ENCODE measurements around the gene NACC2. TPM values are rescaled to one million over a fixed set of nuclear protein-coding genes. Genes with fewer than 3 reads are reported as not detected.

The NACC2 gene
- total and polyA plus RNA-seq, 2 experiments from 2014 or later = 3.8 to 20.8 TPM

DNA sequence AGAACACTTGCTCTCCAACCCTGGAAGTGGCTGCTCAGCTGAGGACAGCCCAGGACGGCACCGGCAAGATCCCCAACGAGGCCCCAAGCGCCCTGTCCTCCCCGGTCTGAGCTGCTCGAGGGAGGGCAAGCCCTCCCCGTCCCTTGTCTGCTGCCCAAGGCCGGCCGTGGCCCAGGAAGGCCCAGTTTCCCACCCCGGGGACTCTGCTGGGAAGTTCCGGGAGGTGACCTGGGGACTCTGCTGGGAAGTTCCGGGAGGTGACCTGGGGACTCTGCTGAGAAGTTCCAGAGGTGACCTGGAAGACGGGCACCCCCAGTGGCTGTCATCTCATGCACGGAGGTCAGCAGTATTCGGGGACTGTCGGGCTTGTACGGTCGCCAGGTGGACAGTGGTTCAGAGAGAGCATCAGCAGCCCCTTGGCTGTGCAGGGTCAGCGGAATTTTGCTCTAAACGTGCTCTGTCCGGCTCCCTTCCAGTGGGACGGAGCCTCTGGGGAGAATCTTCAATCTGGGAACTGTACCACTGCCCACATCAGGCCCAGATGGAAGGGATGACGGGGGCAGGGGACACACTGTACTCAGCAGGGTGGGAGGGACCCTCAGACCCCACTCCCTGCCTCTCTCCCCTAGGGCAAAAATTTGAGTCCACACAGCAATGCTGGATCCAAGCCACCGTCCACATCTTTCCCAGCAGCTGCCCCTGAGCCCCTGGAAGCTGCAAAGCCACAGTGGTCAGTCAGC is 7.2 kb downstream of the NACC2 start:
- H3K4me3 Mint-ChIP-seq = no peak overlapping the region; the same call in 2 of the 3 replicates
- peaks cover 12% of the 10 kb centered on the region for H3K27me3 Mint-ChIP-seq (ENCODE audit: insufficient read depth, low read depth, poor library complexity)
- no peak overlapping the region for H3K27ac Mint-ChIP-seq
- peaks cover 32% of the 10 kb centered on the region for H3K4me1 Mint-ChIP-seq
- Histone ChIP-seq H2AFZ (no peak overlapping the region), H3K79me2 (replicated peaks; ENCODE audit: insufficient read depth) (peaks cover 13% of the 10 kb centered on the region), H3K4me3 (no peak overlapping the region), H4K20me1 (replicated peaks; ENCODE audit: insufficient read depth) (no peaks in the 10 kb centered on the region), H3K27ac (ENCODE audit: low read depth) (no peak overlapping the region; the same call in 1 of the 2 replicates), H3K27me3 (ENCODE audit: insufficient read depth) (no peaks in the 10 kb centered on the region), H3K36me3 (ENCODE audit: insufficient read depth) (no peaks in the 10 kb centered on the region), H3K9me2 (ENCODE audit: insufficient read depth) (no peaks in the 10 kb centered on the region), H3K4me2 (no peak overlapping the region), H3F3A (replicated peaks; ENCODE audit: low read depth) (0 out of 2 replicates have a peak, but pooled peaks cover under 1% of the 10 kb centered on the region), H3K4me1 (ENCODE audit: insufficient read depth) (peaks cover 21% of the 10 kb centered on the region)
- ATAC-seq = no peak
- no peak for TF ChIP-seq EZH2phosphoT487 (IDR thresholded peaks at IDR 0.05; ENCODE audit: unreplicated experiment)
- no peak for TF ChIP-seq ZNF331 (CRISPR knock-in tag; IDR thresholded peaks at IDR 0.05; ENCODE audit: low read depth)
- TF ChIP-seq CREB1 (CRISPR knock-in tag; IDR thresholded peaks at IDR 0.05; ENCODE audit: low read depth) = no peak
- TF ChIP-seq, protein P1, sequence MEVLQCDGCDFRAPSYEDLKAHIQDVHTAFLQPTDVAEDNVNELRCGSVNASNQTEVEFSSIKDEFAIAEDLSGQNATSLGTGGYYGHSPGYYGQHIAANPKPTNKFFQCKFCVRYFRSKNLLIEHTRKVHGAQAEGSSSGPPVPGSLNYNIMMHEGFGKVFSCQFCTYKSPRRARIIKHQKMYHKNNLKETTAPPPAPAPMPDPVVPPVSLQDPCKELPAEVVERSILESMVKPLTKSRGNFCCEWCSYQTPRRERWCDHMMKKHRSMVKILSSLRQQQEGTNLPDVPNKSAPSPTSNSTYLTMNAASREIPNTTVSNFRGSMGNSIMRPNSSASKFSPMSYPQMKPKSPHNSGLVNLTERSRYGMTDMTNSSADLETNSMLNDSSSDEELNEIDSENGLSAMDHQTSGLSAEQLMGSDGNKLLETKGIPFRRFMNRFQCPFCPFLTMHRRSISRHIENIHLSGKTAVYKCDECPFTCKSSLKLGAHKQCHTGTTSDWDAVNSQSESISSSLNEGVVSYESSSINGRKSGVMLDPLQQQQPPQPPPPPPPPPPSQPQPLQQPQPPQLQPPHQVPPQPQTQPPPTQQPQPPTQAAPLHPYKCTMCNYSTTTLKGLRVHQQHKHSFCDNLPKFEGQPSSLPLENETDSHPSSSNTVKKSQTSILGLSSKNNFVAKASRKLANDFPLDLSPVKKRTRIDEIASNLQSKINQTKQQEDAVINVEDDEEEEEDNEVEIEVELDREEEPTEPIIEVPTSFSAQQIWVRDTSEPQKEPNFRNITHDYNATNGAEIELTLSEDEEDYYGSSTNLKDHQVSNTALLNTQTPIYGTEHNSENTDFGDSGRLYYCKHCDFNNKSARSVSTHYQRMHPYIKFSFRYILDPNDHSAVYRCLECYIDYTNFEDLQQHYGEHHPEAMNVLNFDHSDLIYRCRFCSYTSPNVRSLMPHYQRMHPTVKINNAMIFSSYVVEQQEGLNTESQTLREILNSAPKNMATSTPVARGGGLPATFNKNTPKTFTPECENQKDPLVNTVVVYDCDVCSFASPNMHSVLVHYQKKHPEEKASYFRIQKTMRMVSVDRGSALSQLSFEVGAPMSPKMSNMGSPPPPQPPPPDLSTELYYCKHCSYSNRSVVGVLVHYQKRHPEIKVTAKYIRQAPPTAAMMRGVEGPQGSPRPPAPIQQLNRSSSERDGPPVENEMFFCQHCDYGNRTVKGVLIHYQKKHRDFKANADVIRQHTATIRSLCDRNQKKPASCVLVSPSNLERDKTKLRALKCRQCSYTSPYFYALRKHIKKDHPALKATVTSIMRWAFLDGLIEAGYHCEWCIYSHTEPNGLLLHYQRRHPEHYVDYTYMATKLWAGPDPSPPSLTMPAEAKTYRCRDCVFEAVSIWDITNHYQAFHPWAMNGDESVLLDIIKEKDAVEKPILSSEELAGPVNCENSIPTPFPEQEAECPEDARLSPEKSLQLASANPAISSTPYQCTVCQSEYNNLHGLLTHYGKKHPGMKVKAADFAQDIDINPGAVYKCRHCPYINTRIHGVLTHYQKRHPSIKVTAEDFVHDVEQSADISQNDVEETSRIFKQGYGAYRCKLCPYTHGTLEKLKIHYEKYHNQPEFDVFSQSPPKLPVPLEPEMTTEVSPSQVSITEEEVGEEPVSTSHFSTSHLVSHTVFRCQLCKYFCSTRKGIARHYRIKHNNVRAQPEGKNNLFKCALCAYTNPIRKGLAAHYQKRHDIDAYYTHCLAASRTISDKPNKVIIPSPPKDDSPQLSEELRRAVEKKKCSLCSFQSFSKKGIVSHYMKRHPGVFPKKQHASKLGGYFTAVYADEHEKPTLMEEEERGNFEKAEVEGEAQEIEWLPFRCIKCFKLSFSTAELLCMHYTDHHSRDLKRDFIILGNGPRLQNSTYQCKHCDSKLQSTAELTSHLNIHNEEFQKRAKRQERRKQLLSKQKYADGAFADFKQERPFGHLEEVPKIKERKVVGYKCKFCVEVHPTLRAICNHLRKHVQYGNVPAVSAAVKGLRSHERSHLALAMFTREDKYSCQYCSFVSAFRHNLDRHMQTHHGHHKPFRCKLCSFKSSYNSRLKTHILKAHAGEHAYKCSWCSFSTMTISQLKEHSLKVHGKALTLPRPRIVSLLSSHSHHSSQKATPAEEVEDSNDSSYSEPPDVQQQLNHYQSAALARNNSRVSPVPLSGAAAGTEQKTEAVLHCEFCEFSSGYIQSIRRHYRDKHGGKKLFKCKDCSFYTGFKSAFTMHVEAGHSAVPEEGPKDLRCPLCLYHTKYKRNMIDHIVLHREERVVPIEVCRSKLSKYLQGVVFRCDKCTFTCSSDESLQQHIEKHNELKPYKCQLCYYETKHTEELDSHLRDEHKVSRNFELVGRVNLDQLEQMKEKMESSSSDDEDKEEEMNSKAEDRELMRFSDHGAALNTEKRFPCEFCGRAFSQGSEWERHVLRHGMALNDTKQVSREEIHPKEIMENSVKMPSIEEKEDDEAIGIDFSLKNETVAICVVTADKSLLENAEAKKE (CRISPR knock-in tag; IDR thresholded peaks at IDR 0.05) = no peak
- TF ChIP-seq JUNB (IDR thresholded peaks at IDR 0.05; ENCODE audit: unreplicated experiment) = no peak
- TF ChIP-seq ZNF114 (CRISPR knock-in tag; IDR thresholded peaks at IDR 0.05) = no peak
- TF ChIP-seq, protein P2, sequence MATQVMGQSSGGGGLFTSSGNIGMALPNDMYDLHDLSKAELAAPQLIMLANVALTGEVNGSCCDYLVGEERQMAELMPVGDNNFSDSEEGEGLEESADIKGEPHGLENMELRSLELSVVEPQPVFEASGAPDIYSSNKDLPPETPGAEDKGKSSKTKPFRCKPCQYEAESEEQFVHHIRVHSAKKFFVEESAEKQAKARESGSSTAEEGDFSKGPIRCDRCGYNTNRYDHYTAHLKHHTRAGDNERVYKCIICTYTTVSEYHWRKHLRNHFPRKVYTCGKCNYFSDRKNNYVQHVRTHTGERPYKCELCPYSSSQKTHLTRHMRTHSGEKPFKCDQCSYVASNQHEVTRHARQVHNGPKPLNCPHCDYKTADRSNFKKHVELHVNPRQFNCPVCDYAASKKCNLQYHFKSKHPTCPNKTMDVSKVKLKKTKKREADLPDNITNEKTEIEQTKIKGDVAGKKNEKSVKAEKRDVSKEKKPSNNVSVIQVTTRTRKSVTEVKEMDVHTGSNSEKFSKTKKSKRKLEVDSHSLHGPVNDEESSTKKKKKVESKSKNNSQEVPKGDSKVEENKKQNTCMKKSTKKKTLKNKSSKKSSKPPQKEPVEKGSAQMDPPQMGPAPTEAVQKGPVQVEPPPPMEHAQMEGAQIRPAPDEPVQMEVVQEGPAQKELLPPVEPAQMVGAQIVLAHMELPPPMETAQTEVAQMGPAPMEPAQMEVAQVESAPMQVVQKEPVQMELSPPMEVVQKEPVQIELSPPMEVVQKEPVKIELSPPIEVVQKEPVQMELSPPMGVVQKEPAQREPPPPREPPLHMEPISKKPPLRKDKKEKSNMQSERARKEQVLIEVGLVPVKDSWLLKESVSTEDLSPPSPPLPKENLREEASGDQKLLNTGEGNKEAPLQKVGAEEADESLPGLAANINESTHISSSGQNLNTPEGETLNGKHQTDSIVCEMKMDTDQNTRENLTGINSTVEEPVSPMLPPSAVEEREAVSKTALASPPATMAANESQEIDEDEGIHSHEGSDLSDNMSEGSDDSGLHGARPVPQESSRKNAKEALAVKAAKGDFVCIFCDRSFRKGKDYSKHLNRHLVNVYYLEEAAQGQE (IDR thresholded peaks at IDR 0.05; ENCODE audit: unreplicated experiment) = no peak
- no peak for TF ChIP-seq EZH2 (IDR thresholded peaks at IDR 0.05; ENCODE audit: low read depth, unreplicated experiment)
- no peak for TF ChIP-seq STAT1 (IDR thresholded peaks at IDR 0.05; ENCODE audit: unreplicated experiment)
- no peak for TF ChIP-seq NANOG (IDR thresholded peaks at IDR 0.05; ENCODE audit: borderline replicate concordance)
- TF ChIP-seq, protein P3, sequence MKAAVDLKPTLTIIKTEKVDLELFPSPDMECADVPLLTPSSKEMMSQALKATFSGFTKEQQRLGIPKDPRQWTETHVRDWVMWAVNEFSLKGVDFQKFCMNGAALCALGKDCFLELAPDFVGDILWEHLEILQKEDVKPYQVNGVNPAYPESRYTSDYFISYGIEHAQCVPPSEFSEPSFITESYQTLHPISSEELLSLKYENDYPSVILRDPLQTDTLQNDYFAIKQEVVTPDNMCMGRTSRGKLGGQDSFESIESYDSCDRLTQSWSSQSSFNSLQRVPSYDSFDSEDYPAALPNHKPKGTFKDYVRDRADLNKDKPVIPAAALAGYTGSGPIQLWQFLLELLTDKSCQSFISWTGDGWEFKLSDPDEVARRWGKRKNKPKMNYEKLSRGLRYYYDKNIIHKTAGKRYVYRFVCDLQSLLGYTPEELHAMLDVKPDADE (IDR thresholded peaks at IDR 0.05) = no peak
- TF ChIP-seq, protein P4, sequence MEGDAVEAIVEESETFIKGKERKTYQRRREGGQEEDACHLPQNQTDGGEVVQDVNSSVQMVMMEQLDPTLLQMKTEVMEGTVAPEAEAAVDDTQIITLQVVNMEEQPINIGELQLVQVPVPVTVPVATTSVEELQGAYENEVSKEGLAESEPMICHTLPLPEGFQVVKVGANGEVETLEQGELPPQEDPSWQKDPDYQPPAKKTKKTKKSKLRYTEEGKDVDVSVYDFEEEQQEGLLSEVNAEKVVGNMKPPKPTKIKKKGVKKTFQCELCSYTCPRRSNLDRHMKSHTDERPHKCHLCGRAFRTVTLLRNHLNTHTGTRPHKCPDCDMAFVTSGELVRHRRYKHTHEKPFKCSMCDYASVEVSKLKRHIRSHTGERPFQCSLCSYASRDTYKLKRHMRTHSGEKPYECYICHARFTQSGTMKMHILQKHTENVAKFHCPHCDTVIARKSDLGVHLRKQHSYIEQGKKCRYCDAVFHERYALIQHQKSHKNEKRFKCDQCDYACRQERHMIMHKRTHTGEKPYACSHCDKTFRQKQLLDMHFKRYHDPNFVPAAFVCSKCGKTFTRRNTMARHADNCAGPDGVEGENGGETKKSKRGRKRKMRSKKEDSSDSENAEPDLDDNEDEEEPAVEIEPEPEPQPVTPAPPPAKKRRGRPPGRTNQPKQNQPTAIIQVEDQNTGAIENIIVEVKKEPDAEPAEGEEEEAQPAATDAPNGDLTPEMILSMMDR (conservative IDR thresholded peaks at IDR 0.05; ENCODE audit: low read depth in 2 of 2) = no peak
- no peak for TF ChIP-seq POLR2AphosphoS5 (IDR thresholded peaks at IDR 0.05; ENCODE audit: low read depth)
- no peaks in the 10 kb centered on the region for H3K9me3 Mint-ChIP-seq
- no peaks in the 10 kb centered on the region for H3K36me3 Mint-ChIP-seq (ENCODE audit: low read depth)
- no peak for DNase-seq (ENCODE audit: low spot score)
